Right forelimb (tissue), 1 donor: ENCODE data around the gene ZKSCAN5.
"Not testable (repeated sequence)": the region's sequence is repeated elsewhere in the genome, so short reads cannot be mapped to it uniquely, and the experiment has no call there.

Experiments used
- DNase-seq: peaks from one replicate; pipeline ENCODE4 v3.0.0-alpha.2; 2018

The ZKSCAN5 gene

DNA sequence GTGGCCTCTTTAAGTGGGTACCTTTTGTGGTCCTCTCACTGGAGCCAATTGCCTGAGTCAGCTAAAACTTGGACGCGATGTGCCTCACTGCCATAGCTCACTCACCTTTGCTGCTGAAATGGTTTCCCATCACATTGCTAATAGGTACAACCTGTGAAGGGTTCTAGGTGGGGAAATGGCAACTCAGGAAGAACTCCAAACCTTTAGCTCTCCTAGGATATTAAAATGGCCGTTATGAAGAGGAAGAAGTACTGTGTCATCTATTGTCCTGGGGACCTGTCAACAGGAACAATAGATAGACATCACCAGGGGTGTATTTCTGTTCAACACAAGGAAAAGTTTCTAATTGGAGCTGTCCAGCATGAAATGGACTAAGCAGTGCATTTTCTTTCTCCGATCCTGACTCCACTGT lies 52.7 kb downstream of the ZKSCAN5 start:
- DNase-seq = no peak

DNA sequence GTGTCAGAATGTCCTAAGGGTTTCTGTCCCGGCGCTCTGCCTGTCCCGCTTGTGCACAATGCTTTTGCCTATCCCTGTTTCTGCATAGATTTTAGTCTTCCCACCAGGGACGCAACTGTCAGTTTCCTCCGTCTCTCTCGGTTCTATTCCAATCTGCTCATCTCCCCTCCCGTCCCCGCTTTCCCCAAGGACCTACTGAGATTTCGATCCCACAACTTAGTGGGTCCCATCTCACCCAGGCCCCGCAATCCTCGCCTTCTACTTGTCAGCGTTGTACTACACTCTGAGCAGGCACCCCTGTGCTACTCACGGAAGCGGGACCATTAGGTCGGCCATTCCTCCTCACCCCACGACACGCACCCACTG lies 53.5 kb downstream of the ZKSCAN5 start:
- no peak for DNase-seq

DNA sequence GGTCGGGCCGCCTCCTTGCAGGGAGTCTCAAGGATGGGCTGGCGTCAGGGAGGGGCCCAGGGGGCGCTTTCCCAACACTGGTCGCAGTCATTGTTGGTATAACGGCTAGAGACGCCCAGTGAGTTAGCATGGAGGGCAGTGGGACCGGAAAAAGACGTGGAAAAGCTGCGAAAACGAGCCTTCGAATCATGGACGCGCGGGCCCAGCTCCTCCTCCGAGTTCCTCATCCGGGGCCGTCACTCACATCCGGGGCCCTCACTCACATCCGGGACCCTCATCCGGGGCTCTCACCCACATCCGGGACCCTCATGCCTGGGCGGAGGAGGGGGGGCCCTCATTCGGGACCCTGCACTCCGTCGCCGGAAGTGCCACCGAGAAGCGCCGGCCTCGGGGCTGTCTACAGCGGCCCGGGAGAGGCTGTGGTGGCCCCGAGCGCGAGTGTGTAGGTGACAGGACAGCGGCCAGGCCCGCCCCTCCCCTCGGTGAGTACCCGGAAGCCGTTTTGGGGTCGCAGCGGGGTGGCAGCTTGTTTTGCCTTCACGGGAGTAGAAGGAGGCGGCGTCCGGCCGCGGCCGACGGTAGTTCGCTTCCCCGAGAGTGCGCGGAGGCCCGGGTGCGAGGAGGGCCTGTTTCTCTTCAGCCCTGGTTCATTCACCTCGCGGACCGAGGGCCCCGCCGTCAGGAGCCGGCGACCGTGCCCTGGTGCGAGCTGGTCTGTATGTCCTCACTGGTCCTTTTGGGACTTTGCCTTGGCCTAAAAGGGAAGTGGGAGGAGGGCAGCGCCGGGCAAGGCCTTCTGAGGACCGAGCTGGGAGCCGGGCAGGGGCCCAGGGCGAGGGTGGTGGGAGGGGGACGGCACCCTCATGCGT lies 54.1 kb downstream of the ZKSCAN5 start, which contains the start of gene ZNF655:
Gene ZNF655 (plus strand): TSS at position 337 of the 869 bp plus-strand sequence. CDS start 1,918 bp downstream, outside the sequence.
- DNase-seq = peak; percentile 97

DNA sequence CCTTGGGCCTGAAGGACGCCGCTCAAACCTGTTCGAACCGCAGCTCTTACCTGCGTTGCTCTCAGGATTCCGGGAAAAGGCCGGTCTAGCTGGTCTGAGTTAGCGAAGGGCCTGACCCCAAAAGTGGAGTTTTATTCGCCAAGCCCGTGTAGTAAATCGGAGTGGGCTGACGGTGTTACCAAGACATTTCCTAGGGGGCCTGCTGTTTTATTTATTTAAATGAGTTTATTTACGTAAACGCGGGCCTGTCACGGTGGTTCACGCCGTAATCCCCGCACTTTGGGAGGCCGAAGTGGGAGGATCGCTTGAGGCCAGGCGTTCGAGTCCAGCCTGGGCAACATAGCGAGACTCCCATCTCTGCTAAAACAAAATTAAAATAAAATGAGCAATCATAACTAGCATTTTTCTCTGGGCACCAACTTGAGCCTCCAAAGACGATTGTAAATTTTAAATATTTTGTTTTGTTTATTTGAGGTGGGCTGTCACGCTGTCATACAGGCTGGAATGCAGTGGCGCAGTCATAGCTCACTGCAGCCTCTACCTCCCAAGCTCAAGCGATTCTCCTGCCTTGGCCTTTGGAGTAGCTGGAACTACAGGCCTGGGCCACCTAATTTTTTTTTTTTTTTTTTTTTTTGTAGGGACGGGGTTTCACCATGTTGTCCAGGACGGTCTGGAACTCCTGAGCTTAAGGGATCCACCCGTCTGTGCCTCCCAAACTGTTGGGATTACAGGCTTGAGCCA lies 54.9 kb downstream of the ZKSCAN5 start:
- DNase-seq = no peak

DNA sequence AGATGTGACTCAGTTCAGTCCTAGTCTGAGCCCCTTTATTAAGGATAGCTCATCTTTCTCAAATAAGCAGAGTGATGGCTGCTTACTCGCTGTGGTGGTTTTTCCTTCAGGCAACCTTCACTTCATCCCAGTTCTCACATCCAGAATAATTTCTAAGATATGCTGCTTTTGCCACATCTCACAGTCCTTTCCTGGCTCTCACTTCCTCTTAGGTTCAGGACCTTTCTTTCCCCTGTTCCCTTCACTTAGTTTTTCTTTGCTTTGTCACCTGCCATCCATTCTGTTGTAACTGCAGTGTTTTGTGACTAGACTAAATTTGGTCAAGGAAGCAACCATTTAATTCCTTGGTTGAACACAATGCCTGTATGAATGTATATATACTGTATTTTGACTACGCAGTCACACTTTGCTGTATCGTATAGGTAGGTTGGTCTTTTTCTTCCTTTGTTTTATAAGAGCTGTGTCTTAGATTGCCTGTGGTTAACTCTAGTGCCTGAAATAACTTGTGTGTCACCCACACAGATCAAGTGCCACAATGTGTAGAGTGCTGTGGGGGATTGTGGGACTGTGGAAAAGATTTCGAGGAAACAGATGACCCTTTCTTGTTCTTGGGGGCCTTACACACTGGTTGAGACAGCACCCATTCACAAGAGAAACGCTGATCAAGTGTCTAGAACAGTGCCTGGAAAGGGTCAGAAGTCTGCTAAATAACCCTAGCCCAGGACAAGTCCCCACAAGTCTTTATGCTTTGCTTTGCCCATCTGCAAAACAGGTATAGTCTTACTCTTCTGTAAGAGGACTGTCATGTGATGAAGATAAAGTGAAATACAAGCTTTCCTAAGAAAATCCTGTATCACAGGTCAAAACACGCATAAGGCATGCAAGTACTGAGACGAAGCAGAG lies 56.6 kb downstream of the ZKSCAN5 start:
- no peak for DNase-seq

DNA sequence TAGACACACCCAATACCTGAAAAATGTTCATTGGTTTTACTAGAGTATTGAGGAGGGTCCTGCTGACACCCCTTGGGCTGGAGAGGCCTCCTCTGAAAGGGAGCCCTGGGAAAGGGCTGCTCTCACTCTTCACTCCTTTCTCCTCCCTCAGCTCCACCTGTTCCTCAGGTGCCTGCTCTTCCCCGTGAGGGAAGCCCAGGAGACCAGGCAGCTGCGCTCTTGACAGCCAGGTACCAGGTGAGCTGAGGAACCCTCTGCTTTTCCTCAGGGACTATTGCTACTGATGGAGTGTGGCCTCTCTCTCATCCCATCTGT lies 57.2 kb downstream of the ZKSCAN5 start:
- no peak for DNase-seq

DNA sequence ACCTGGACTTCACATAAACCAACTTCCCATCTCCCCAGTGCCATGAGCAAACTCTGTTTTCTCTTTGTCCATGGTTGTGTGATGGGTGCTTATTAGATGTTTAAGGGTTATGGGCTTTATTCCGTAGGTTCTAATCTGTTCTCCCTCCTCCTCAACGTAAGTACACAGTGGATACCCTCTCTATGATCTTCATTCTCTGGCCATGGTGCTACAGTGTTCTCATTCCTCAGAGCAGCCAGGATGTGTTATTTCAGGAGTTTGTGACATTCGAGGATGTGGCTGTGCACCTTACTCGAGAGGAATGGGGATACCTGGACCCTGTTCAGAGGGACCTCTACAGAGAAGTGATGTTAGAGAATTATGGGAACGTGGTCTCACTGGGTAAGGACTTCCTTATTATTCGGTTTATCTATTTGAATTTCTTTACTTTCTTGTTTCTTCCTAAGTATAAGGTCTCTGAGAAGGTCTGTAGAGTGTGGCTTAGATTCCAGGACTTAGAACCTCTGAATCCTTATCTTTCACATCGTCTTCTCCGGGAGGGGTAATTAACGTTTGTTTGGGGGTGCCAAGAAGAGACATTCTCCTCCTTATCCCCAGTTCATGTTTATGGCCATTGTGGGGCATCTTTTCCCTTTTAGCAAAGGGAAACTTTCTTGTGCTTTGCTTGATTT lies 57.8 kb downstream of the ZKSCAN5 start:
- DNase-seq = no peak

DNA sequence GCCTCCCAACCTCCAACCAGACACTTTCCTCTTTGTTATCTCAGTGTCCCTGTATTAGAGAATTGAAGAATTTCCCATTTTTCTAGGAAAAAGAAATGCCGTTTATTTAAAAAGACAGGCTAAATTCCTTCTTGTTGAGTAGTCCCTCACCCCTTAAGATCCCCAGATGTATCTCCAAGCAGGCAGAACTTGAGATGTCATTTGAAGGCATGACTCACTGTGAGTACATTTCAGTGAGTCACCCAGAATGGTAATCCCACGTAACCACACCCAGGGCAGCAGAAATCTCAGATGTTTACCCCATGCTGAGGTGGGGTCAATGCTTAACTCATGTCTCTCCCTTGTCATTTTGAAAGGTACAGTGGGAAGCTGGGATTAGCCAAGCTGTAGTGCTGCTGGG lies 58.4 kb downstream of the ZKSCAN5 start:
- DNase-seq = no peak

DNA sequence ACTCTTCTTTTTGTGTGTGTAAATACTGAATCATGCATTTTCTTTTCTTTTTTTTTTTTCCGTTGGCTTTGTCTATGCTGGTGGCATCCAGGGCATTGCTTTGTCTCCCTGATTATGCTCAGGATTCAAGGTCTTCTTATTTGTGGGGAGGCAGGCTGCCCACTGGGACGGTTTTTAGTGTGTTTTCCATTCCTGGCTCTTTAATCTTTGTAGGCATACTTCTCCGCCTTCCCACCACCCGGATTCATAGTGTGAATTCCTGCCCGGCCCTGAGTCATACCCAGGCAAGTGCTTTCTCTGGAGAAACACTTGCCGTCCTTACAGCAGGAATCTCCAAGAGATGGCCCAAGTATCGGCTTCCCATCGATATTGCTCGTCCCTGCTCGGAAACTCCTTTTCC lies 59.2 kb downstream of the ZKSCAN5 start:
- DNase-seq = no peak

DNA sequence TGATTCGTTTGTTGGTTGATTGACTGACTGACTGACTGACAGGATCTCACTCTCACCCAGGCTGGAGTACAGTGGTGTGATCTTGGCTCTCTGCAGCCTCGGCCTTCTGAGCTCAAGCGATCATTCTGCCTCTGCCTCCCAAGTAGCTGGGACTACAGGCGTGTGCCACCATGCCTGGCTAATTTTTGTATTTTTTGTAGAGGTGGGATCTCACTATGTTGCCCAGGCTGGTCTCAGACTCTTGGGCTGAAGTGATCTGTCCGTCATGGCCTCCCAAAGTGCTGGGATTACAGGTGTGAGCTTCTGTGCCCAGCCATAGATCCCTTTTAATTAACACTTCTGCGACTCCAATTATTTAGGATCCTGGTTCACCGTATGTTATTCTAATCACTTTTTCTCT lies 64.3 kb downstream of the ZKSCAN5 start:
- not testable (repeated sequence) for DNase-seq

DNA sequence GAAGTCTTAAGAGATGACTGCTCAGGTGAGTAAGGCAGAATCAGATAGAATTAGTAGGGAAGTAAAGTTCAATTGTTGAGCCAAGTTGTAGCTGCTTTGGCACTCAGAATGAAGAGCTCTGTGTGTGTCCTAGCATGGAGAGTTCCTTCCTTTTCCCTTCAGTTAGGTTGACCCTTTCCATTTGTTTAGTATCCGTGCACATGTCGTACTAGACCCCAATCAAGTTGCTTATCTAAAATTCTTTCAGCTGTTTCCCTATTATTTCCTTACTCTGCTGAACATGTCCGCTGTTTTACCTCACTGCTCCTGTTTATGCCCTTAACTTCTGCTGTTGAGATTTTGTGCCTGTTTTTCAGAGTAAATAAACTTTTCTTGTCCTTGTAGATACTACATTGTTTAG lies 67.3 kb downstream of the ZKSCAN5 start:
- DNase-seq = no peak

DNA sequence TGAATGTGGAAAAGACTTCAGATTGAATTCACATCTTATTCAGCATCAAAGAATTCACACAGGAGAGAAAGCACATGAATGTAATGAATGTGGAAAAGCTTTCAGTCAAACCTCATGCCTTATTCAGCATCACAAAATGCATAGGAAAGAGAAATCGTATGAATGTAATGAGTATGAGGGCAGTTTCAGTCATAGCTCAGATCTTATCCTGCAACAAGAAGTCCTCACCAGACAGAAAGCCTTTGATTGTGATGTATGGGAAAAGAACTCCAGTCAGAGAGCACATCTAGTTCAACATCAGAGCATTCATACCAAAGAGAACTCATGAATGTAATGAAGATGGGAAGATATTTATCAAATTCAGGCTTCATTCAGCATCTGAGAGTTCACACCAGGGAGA lies 68.8 kb downstream of the ZKSCAN5 start:
- no peak for DNase-seq

DNA sequence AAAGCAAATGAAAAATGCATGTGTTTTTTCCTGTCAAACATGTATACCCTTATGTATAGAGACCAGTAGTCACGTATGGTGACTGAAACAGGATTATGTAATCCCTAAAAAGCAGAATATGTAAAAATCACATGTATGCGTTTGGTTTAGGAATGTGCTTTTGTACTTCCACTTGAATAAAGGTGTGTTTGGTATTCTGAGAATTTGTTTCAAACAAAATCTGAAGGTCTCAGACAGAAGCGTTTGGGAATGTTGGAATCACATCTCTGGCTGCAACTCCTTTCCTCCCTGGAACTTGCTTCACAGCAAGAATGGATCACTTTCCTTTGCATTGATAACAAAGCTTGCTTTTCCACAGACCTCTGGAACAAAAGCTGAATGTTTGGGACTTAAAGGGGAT lies 71.8 kb downstream of the ZKSCAN5 start:
- no peak for DNase-seq

DNA sequence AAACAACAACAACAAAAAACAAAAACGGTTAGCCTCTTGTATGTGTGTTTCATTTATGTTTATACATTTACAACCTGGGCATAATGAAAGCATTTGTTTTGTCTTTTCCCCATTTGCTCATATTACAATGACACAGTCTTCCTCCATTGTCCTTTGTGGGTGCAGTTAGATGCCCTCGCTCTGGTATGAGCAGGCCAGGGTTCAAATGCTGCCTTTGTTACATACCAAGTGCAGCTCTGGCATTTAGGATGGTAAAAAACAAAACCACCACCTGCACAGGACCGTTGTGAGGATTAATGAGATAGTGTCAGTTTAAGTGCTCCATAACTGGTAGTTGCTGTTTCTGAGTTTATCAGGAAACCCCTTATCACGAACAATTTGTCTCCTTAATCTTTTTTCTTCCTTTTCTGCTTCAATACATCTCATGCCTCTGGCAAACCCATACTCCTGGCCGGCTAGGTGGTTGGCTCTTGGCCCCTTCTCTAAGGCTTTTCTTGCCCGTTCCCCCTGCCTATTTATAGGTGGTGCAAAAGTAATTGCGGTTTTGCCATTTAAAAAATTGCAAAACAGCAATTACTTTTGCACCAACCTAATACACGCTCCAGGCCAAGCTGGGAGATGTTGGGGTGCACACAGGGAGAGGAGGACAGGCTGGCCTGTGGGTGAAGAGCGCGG lies 75.0 kb downstream of the ZKSCAN5 start:
- no peak for DNase-seq

DNA sequence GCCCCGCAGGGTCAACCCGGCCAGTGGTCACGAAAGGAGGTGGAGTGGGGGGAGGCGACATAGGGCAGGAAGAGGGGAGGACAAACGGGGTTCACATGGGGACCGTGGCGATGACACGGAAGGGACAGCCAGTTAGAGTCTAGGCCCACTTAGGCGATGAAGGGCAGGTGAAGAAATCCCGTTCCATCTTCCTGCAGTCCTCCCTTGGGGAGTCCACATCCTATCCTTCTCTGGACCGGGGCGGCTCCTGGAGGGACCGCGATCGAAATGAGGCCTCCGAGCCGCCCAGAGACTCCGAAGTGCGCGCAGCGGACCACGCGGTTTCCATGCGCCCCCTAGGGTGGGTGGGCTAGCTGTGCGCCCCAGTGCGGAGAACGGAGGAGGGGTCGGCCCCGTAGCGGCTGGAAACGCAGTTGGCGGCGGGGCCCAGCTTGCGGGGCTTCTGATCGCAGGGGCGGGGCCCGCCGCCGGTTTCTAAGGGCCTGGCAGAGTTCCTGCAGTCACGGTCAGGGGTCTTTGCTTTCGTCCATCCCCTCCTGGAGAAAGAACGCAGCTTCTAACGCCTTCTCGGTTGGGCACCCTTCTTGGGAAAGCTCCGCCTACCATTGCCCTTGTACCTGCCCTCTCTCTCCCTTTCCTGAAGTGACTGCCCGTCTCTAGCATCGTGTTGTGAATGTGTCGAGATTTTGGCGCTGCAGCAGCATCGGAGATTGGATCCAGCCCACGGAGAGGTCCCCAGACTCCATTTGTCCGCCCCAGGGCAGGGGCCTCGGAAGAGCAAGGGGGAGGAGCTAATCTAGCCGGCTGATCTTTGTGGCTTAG lies 75.7 kb downstream of the ZKSCAN5 start:
- peak; percentile 71 for DNase-seq

DNA sequence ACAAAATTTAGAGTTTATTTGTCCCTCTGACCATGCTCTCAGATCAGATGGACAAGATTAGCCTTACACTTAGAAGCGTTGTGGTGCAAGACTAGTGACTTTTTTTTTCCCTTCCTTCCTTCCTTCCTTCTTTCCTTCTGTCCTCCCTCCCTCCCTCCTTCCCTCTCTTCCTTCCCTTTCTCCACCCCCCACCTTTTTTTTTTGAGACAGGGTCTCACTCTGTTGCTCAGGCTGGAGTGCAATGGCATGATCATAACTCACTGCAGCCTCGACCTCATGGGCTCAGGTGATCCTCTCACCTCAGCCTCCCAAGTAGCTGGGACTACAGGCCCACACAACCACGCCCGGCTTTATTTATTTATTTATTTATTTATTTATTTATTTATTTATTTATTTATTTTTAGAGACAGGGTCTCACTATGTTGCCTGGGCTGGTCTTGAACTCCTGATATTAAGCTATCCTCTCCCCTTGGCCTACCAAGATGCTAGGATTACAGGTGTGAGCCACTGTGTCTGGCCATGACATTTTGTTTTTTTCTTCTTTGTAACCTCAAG lies 76.4 kb downstream of the ZKSCAN5 start:
- not testable (repeated sequence) for DNase-seq
